Osteocyte (in vitro differentiated cells): ENCODE measurements around the gene LSM7. TPM values are rescaled to one million over a fixed set of nuclear protein-coding genes. Genes with fewer than 3 reads are reported as not detected.
A peak's percentile ranks its signal among the peaks of the same experiment; 100 is the strongest.

ENCODE experiments used
- DNase-seq: peaks from one replicate; pipeline ENCODE4 v3.0.0; 2021; ENCODE audit warnings: mixed read lengths; ENCODE audit not compliant: unreplicated experiment; ENCODE audit errors: extremely low spot score
- H3K27ac Mint-ChIP-seq: one replicate; pipeline ENCODE4 v1.8.0; 2021; ENCODE audit warnings: mild to moderate bottlenecking, mixed read lengths; ENCODE audit not compliant: unreplicated experiment
- H3K27me3 Mint-ChIP-seq: one replicate; pipeline ENCODE4 v1.8.0; 2021; ENCODE audit warnings: mixed read lengths; ENCODE audit not compliant: unreplicated experiment
- H3K36me3 Mint-ChIP-seq: one replicate; pipeline ENCODE4 v1.8.0; 2021; ENCODE audit warnings: mixed read lengths; ENCODE audit not compliant: unreplicated experiment
- H3K4me1 Mint-ChIP-seq: one replicate; pipeline ENCODE4 v1.8.0; 2021; ENCODE audit warnings: mixed read lengths; ENCODE audit not compliant: unreplicated experiment
- H3K4me3 Mint-ChIP-seq: one replicate; pipeline ENCODE4 v1.8.0; 2021; ENCODE audit warnings: mild to moderate bottlenecking, moderate library complexity, mixed read lengths; ENCODE audit not compliant: unreplicated experiment
- H3K9me3 Mint-ChIP-seq: one replicate; pipeline ENCODE4 v1.8.0; 2021; ENCODE audit warnings: mixed read lengths; ENCODE audit not compliant: unreplicated experiment
- total RNA-seq: library from RNA; stranded (reverse); gene quantifications from 2 replicates; pipeline ENCODE4 v1.2.1, GENCODE V29; 2021
- TF ChIP-seq, protein P1 (sequence below): fragments of 200-600 bp; sonication (generic); IDR thresholded peaks from 2 replicates; pipeline ENCODE4 v1.5.0; 2021; ENCODE audit warnings: antibody characterized with exemption, mild to moderate bottlenecking, moderate library complexity

The LSM7 gene
- total RNA-seq, 1 donor from 2014 or later, result 77.8 TPM

DNA sequence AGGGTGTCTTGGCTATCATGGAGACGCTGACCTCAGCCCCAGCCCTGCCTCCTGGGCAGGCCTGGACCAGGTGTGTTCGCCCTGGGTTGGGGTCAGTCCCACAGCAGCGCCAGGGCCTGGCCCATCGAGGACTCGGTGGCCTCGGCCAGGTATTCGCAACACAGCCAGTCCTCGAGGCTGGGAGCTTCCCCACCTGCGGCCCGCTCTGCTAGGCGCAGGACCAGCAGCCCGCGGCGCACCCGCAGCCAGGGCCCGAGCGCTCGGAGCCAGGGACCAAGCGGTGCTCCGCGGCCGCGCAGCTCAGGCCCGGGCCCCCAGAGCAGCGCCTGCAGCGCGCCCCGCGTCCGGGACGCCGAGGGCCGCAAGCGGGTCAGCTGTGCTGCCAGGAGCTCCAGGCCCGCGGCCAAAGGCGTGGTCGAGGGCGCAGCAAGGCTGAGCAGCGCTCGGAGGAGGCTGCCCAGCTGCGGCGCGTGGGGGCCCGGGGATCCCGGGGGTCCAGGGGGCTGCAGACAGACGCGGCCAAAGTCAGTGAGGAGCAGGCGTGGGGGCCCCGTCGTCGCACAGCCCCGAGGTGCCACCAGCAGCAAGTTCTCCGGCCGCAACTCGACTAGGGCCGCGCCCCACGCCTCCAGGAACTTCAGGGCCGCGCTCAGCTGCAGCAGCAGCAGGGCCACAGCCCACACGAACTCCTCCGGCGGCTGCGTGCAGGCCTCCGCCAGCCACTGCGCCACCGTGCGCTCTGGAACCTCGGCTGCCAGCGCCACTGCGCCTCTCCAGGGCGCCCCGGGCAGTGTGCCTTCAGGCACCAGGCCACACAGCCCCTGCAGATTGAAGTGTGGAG is 52.6 kb downstream of the LSM7 start:
- Mint-ChIP-seq H3K36me3 (peaks cover 17% of the 10 kb centered on the region), H3K4me1 (peaks cover 40% of the 10 kb centered on the region), H3K27ac (no peak overlapping the region), H3K27me3 (no peaks in the 10 kb centered on the region), H3K9me3 (no peaks in the 10 kb centered on the region), H3K4me3 (no peak overlapping the region)
- no peak for DNase-seq
- TF ChIP-seq, protein P1, sequence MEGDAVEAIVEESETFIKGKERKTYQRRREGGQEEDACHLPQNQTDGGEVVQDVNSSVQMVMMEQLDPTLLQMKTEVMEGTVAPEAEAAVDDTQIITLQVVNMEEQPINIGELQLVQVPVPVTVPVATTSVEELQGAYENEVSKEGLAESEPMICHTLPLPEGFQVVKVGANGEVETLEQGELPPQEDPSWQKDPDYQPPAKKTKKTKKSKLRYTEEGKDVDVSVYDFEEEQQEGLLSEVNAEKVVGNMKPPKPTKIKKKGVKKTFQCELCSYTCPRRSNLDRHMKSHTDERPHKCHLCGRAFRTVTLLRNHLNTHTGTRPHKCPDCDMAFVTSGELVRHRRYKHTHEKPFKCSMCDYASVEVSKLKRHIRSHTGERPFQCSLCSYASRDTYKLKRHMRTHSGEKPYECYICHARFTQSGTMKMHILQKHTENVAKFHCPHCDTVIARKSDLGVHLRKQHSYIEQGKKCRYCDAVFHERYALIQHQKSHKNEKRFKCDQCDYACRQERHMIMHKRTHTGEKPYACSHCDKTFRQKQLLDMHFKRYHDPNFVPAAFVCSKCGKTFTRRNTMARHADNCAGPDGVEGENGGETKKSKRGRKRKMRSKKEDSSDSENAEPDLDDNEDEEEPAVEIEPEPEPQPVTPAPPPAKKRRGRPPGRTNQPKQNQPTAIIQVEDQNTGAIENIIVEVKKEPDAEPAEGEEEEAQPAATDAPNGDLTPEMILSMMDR, result no peak

DNA sequence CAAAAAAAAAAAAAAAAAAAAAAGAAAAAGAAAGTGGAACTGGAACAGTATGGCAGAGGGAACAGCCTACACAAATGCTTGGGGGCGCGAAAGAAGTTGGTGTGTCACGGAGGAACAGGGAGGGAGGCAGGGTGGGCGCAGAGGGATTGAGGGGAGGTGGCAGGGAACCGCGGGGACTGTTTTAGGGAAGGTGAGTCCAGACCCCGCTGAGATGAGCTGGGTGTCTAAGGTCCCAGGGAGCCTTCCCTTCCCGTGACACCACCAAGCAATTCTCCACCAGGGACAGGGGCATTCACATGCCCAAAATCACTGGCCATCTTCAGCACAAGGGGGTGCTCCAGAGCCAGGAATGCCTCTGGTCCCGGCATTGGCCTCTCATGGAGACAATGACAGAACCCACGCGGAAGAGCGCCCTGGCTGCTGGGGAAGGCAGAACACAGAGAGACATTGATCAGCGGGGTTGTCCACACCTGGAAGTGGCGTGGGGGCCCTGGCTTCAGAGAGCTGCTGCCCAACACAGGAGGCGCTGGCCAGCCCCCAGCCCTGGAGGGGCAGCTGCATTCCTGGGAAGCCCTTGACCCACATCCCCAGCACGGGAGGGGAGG is 53.4 kb downstream of the LSM7 start:
- no peak for DNase-seq

DNA sequence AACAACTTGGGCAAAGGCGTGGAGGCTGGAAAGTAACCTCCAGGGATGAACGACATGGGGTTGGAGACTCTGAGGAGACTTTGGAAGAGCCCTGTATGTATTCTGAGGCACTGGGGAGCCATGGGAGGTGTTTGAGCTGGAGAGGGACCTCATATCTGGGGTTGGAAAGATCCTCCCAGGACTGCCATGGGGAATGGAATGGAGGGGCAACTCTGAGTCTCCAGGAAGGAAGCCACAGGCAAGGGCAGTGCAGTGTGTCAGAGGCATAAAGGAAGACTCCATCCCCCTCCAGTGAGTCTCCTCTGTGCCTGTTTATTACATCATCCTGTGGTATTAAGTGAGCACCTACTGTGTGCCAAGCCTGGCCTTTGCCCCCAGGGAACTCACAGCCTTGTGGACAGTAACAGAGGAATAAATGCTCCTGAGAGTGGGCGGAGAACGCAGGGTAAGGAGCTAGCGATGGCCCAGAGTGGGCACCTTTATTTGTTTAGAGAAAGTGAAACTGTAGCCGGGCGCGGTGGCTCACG is 54.1 kb downstream of the LSM7 start:
- DNase-seq, result no peak
- H3K9me3 Mint-ChIP-seq, result no peaks in the 10 kb centered on the region
- H3K4me3 Mint-ChIP-seq, result peak overlapping the region; percentile 59
- peak overlapping the region; percentile 82 for H3K27ac Mint-ChIP-seq
- peaks cover 35% of the 10 kb centered on the region for H3K4me1 Mint-ChIP-seq
- peaks cover 17% of the 10 kb centered on the region for H3K36me3 Mint-ChIP-seq
- TF ChIP-seq, protein P1, result no peak
- no peaks in the 10 kb centered on the region for H3K27me3 Mint-ChIP-seq

More for the DNA sequence above, 53.4 kb downstream of the LSM7 start:
- Mint-ChIP-seq H3K4me3 (no peak overlapping the region), H3K27me3 (no peaks in the 10 kb centered on the region), H3K36me3 (peaks cover 17% of the 10 kb centered on the region), H3K9me3 (no peaks in the 10 kb centered on the region), H3K4me1 (peaks cover 35% of the 10 kb centered on the region), H3K27ac (peak overlapping the region; percentile 59)
- TF ChIP-seq, protein P1, result peak; percentile 67

DNA sequence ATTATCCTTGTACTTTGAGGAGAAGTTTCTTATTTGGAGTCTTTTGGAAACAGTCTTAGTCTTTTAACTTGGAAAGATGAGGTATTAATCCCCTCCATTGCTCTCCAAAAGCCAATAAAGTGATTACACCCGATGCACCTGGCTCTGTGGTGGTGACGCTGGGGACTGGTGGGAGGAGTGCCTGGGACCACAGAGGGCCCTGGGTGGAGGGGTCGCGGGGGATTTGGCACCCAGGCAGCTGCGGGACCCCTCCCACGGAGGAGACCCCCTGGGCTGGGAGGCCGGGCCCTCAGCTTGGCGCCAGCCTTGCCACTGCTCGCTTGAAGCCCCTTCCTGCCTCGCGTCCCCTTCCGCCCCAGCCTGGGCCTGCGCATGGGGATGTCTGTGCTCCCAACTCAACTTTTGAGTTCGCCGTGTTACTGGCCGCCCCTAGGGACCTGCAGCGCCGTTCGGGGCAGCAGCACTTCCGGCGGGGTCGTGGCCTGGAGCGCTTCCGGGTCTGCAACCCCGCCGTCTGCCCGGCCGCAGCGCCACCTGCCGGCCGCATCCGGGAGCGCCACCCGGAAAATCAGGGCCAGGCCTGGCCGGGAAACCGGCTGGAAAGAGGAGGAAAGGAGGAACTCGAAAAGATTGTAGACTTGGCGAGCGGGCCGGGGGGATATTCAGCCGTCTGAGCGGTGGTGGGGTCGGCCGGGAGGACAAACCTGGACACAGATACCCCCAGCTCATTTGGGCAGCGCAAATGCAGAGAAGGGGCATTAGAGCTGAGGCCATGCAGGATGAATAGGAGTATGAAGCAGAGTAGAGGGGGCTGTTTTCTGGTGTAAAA is 54.8 kb downstream of the LSM7 start:
- Mint-ChIP-seq H3K4me3 (peak overlapping the region; percentile 59), H3K36me3 (peaks cover 17% of the 10 kb centered on the region), H3K27me3 (no peaks in the 10 kb centered on the region), H3K27ac (peak overlapping the region; percentile 82), H3K9me3 (no peaks in the 10 kb centered on the region), H3K4me1 (peaks cover 37% of the 10 kb centered on the region)
- TF ChIP-seq, protein P1, result peak; percentile 97
- peak; percentile 94 for DNase-seq

Other genes starting within 250 kb of the LSM7 start
- gene MOB3A, start 232.3 kb downstream of the LSM7 start, total RNA-seq, result 50.6 and 54.2 TPM in 2 replicates
- gene IZUMO4, start 231.7 kb downstream of the LSM7 start, total RNA-seq, result 3.8 and 4.8 TPM in 2 replicates
- 139 and 152 TPM in 2 replicates for gene AP3D1, start 177.0 kb downstream of the LSM7 start, total RNA-seq
- 34.1 and 38.1 TPM in 2 replicates for gene DOT1L, start 164.7 kb downstream of the LSM7 start, total RNA-seq
- 40.7 and 45.7 TPM in 2 replicates for gene PLEKHJ1, start 92.3 kb downstream of the LSM7 start, total RNA-seq
- gene SF3A2, start 91.8 kb downstream of the LSM7 start, total RNA-seq, result 101 and 102 TPM in 2 replicates
- 14.3 and 16.4 TPM in 2 replicates for gene AMH, start 79.3 kb downstream of the LSM7 start, total RNA-seq
- not detected in 2 replicates for gene JSRP1, start 72.2 kb downstream of the LSM7 start, total RNA-seq
- gene PEAK3, start 46.4 kb downstream of the LSM7 start, total RNA-seq, result 0.44 and 0.51 TPM in 2 replicates
- gene LINGO3, start 20.4 kb downstream of the LSM7 start, total RNA-seq, result 0.37 and 0.54 TPM in 2 replicates
- 75.9 and 77.0 TPM in 2 replicates for gene SPPL2B, start 98 bp upstream of the LSM7 start, total RNA-seq
- 0.08 TPM in 1 of 2 replicates, not detected in the other for gene TMPRSS9, start 31.7 kb upstream of the LSM7 start, total RNA-seq
- 108 and 109 TPM in 2 replicates for gene TIMM13, start 99.0 kb upstream of the LSM7 start, total RNA-seq
- gene LMNB2, start 128.4 kb upstream of the LSM7 start, total RNA-seq, result 40.2 and 40.8 TPM in 2 replicates
- gene GADD45B, start 147.5 kb upstream of the LSM7 start, total RNA-seq, result 148 and 165 TPM in 2 replicates